A549 (cell line): ENCODE results near the gene HHIP. TPM values are rescaled to one million over a fixed set of nuclear protein-coding genes. Genes with fewer than 3 reads are reported as not detected.

ENCODE experiments used
- ATAC-seq, 2 experiments: fragments of 200-7000 bp in 1 of 2; fragments of >200 bp in 1 of 2; cut with Nextera tagmentation in 1 of 2; cut with Tn5 transposase in 1 of 2; 3 replicates each; pipeline versions ENCODE4 v1.8.0 to v1.9.1; 2018 to 2020; ENCODE audit warnings: mild to moderate bottlenecking in 1 of 2, moderate library complexity in 1 of 2
- CTCF ChIA-PET: fragments of 300-600 bp; sonication (Branson Sonifier 250); formaldehyde crosslinking; extraction: SDS; loops from one replicate; lab custom pipeline; 2021; ENCODE audit warnings: antibody characterized with exemption, inconsistent platforms; lab: Yijun Ruan, JAX
- POLR2A ChIA-PET: fragments of 350-600 bp; formaldehyde crosslinking; extraction: SDS; loops from one replicate; lab custom pipeline; 2021; ENCODE audit warnings: antibody characterized with exemption, inconsistent platforms; lab: Yijun Ruan, JAX
- DNase-seq, 2 experiments: peaks; one replicate each; pipeline versions ENCODE4 v3.0.0 to v3.0.0-alpha.2; 2011 to 2016; ENCODE audit warnings: low read depth in 1 of 2, low spot score in 1 of 2
- FAIRE-seq: peaks from 2 replicates; lab custom pipeline; 2011; peaks lifted over from hg19 to GRCh38; lab: Jason Lieb, UNC
- H3K27ac ChIP-seq, 2 experiments: fragments of >200 bp; sonication (Bioruptor Twin); formaldehyde crosslinking; 3 replicates each; pipeline ENCODE4 v1.5.1; 2016 to 2017
- H3K4me1 ChIP-seq: fragments of >200 bp; sonication (Bioruptor Twin); formaldehyde crosslinking; 3 replicates; pipeline ENCODE4 v1.6.1; 2016
- H3K4me2 ChIP-seq: fragments of >200 bp; sonication (Bioruptor Twin); formaldehyde crosslinking; 3 replicates; pipeline ENCODE4 v1.6.1; 2016
- H3K4me3 ChIP-seq: fragments of >200 bp; sonication (Bioruptor Twin); formaldehyde crosslinking; 3 replicates; pipeline ENCODE4 v1.5.1; 2016
- H3K9me3 ChIP-seq: fragments of >200 bp; sonication (Bioruptor Twin); formaldehyde crosslinking; 3 replicates; pipeline ENCODE4 v1.6.1; 2016
- BHLHE40 ChIP-seq: IDR thresholded peaks from 2 replicates; pipeline ENCODE4 v1.6.1; 2012; ENCODE audit warnings: low read depth, low read length, inconsistent platforms
- CHD4 ChIP-seq: fragments of 200-600 bp; sonication (generic); IDR thresholded peaks from 2 replicates; pipeline ENCODE4 v1.6.1; 2016; ENCODE audit warnings: antibody characterized with exemption, mild to moderate bottlenecking, borderline replicate concordance
- EHMT2 ChIP-seq: fragments of 200-600 bp; sonication (generic); IDR thresholded peaks from 2 replicates; pipeline ENCODE4 v1.6.1; 2016; ENCODE audit warnings: antibody characterized with exemption, low read depth, mild to moderate bottlenecking, moderate library complexity
- EP300 ChIP-seq, 2 experiments: fragments of >200 bp; sonication (Bioruptor Twin); formaldehyde crosslinking; IDR thresholded peaks; 2 replicates in 1 of 2; 3 replicates in 1 of 2; pipeline ENCODE4 v1.6.1; 2016 to 2017
- GATA3 ChIP-seq: IDR thresholded peaks from 2 replicates; pipeline ENCODE4 v1.6.1; 2012; ENCODE audit warnings: borderline replicate concordance
- HEYL ChIP-seq: fragments of 250-450 bp; sonication (Bioruptor Pico); IDR thresholded peaks from 2 replicates; pipeline ENCODE4 v1.8.0; 2021; ENCODE audit warnings: mild to moderate bottlenecking, moderate library complexity
- HOXA7 ChIP-seq: fragments of 250-450 bp; sonication (Bioruptor Pico); IDR thresholded peaks from 2 replicates; pipeline ENCODE4 v1.5.0; 2020; ENCODE audit warnings: mild to moderate bottlenecking, moderate library complexity
- HOXB13 ChIP-seq: fragments of 250-450 bp; sonication (Bioruptor Pico); IDR thresholded peaks from 2 replicates; pipeline ENCODE4 v1.5.0; 2020; ENCODE audit warnings: low read depth, mild to moderate bottlenecking, moderate library complexity
- HOXB5 ChIP-seq: fragments of 250-450 bp; sonication (Bioruptor Pico); IDR thresholded peaks from 2 replicates; pipeline ENCODE4 v1.5.0; 2020; ENCODE audit warnings: mild to moderate bottlenecking, moderate library complexity
- JUN ChIP-seq, 2 experiments: fragments of >200 bp; sonication (Bioruptor Twin); formaldehyde crosslinking; IDR thresholded peaks; 2 replicates in 1 of 2; 3 replicates in 1 of 2; pipeline ENCODE4 v1.6.1; 2016 to 2017
- JUNB ChIP-seq: fragments of >200 bp; sonication (Bioruptor Twin); formaldehyde crosslinking; IDR thresholded peaks from 2 replicates; pipeline ENCODE4 v1.6.1; 2016
- KDM1A ChIP-seq: fragments of 200-600 bp; sonication (generic); IDR thresholded peaks from 2 replicates; pipeline ENCODE4 v1.6.1; 2016; ENCODE audit warnings: low read depth, mild to moderate bottlenecking
- MAFK ChIP-seq: fragments of 450-650 bp; IDR thresholded peaks from 2 replicates; pipeline ENCODE4 v1.6.1; 2014; ENCODE audit not compliant: partially characterized antibody
- NFE2L2 ChIP-seq: fragments of 150-350 bp; conservative IDR thresholded peaks from 2 replicates; pipeline ENCODE4 v1.6.1; 2014; ENCODE audit warnings: low read length
- NPAS2 ChIP-seq: fragments of 250-450 bp; sonication (Bioruptor Pico); IDR thresholded peaks from 2 replicates; pipeline ENCODE4 v1.8.0; 2022; ENCODE audit warnings: mild to moderate bottlenecking, moderate library complexity, borderline replicate concordance
- NR3C1 ChIP-seq: fragments of >200 bp; sonication (Bioruptor Twin); formaldehyde crosslinking; IDR thresholded peaks from 3 replicates; pipeline ENCODE4 v1.6.1; 2017
- PHF8 ChIP-seq: fragments of 200-600 bp; sonication (generic); IDR thresholded peaks from 2 replicates; pipeline ENCODE4 v1.6.1; 2016; ENCODE audit warnings: low read depth, mild to moderate bottlenecking, antibody characterized with exemption, moderate library complexity, borderline replicate concordance
- SREBF2 ChIP-seq: fragments of 450-650 bp; IDR thresholded peaks from 2 replicates; pipeline ENCODE4 v1.6.1; 2014; ENCODE audit warnings: mild to moderate bottlenecking, moderate library complexity
- ZSCAN20 ChIP-seq: fragments of 250-450 bp; sonication (Bioruptor Pico); IDR thresholded peaks from 2 replicates; pipeline ENCODE4 v1.8.0; 2022; ENCODE audit warnings: mild to moderate bottlenecking, moderate library complexity
- WGBS: methylation state at CpG from one replicate; pipeline ENCODE4 v1.1.6; 2017; ENCODE audit errors: missing lambda C conversion rate; 5-methylcytosine and 5-hydroxymethylcytosine counted together
- polyA plus RNA-seq, 4 experiments: library from polyadenylated mRNA; depleted of rRNA in 3 of 4; stranded (reverse); fragments of >200 nt; fragmentation: RNase III in 1 of 4; extraction: RNeasy Plus Mini Kit Qiagen cat#74134 plus additional on column Dnase treatment in 1 of 4; gene quantifications; 2 replicates in 3 of 4; 3 replicates in 1 of 4; pipeline ENCODE4 v1.2.3, GENCODE V29; 2011 to 2017
- TF ChIP-seq, protein P1 (sequence below): fragments of >200 bp; sonication (Bioruptor Twin); formaldehyde crosslinking; IDR thresholded peaks from 3 replicates; pipeline ENCODE4 v1.5.1; 2016
- TF ChIP-seq, protein P2 (sequence below): IDR thresholded peaks from 2 replicates; pipeline ENCODE4 v1.6.1; 2012
- TF ChIP-seq, protein P3 (sequence below): IDR thresholded peaks from 2 replicates; pipeline ENCODE4 v1.6.1; 2012
- TF ChIP-seq, protein P4 (sequence below): fragments of 250-450 bp; sonication (Bioruptor Pico); IDR thresholded peaks from 2 replicates; pipeline ENCODE4 v1.5.0; 2021; ENCODE audit warnings: mild to moderate bottlenecking, moderate library complexity, borderline replicate concordance
- TF ChIP-seq, protein P5 (sequence below): fragments of 450-650 bp; IDR thresholded peaks from 2 replicates; pipeline ENCODE4 v1.6.1; 2014; ENCODE audit warnings: antibody characterized with exemption
- TF ChIP-seq, protein P6 (sequence below): fragments of 250-450 bp; sonication (Bioruptor Pico); IDR thresholded peaks from 2 replicates; pipeline ENCODE4 v1.5.0; 2020; ENCODE audit warnings: low read depth, mild to moderate bottlenecking, moderate library complexity

The HHIP gene
- polyA plus RNA-seq, 2 of the 4 experiments (the other 2 are of a cell fraction), result 0.93 to 1.0 TPM

DNA sequence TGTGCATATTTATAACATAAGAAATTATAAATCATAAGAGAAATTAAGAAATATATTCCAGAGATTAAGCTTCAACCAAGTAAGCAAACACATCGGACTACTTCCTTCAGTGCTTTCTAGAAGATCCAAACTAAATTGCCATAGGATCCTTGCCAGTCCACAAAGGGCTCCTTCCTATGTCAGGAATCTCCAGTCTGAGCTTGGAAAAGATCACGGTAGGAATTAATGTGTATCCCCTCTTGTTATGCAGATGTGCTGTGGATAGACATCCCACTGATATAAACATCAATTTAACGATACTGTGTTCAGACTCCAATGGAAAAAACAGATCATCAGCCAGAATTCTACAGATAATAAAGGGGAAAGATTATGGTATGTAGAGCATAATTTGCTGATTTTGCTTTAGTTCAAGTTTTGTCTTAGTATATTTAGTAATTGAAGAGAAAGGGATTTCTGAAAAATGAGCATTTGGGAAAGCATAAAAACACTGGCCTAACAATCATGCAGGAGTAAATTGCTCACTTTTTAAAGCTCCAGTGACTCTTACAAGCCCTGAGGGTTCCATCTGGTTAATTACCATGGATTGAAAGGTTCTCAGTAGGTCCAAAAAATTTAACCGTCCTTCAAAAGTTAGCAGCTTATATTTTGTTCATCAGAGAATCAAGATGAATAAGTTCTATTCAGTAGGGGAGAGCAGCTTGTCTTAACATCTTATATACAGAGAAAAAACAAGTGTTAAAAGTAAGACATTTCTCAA is 65.9 kb downstream of the HHIP start:
- ChIA-PET CTCF (interaction anchor here (0.6 kb wide), 1 partner anchor 92 kb away, joined by 4 read pairs; no protein-coding TSS in a partner anchor), POLR2A (no interaction called here)
- 87% methylated on average over 4 of the region's 4 CpGs for WGBS
- H3K9me3 ChIP-seq, result no peaks in the 10 kb centered on the region
- DNase-seq (no peak), ATAC-seq (no peak), FAIRE-seq (no peak)
- no peak overlapping the region for H3K4me2 ChIP-seq
- H3K27ac ChIP-seq, result no peak overlapping the region
- peaks cover 22% of the 10 kb centered on the region for H3K4me1 ChIP-seq
- TF ChIP-seq, protein P1, sequence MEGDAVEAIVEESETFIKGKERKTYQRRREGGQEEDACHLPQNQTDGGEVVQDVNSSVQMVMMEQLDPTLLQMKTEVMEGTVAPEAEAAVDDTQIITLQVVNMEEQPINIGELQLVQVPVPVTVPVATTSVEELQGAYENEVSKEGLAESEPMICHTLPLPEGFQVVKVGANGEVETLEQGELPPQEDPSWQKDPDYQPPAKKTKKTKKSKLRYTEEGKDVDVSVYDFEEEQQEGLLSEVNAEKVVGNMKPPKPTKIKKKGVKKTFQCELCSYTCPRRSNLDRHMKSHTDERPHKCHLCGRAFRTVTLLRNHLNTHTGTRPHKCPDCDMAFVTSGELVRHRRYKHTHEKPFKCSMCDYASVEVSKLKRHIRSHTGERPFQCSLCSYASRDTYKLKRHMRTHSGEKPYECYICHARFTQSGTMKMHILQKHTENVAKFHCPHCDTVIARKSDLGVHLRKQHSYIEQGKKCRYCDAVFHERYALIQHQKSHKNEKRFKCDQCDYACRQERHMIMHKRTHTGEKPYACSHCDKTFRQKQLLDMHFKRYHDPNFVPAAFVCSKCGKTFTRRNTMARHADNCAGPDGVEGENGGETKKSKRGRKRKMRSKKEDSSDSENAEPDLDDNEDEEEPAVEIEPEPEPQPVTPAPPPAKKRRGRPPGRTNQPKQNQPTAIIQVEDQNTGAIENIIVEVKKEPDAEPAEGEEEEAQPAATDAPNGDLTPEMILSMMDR, result no peak
- TF ChIP-seq NFE2L2, result no peak
- TF ChIP-seq, all 56 proteins: peak for 0
- no peak overlapping the region for H3K4me3 ChIP-seq

DNA sequence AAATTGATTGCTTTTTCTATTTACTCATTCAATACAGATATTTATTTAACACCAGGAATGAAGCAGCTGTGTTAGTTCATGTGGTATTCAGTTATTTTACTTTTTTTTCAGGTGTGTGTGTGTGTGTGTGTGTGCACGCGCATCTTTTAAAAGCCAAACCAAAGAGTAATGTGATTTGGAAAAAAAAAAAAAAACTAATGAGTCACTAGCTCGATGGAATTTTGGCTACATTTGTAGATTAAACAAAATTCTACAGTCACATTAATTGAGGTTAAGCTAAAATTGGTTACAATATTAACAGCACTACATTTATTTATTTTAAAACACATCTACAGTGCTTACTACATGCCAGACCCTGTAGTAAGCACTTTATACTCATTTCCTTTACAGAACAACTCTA is 66.8 kb downstream of the HHIP start:
- CTCF ChIA-PET, result interaction anchor here (0.6 kb wide), 1 partner anchor 93 kb away, joined by 4 read pairs; no protein-coding TSS in a partner anchor
- H3K9me3 ChIP-seq, result no peaks in the 10 kb centered on the region
- ATAC-seq, result no peak
- H3K4me2 ChIP-seq, result no peak overlapping the region
- no peak overlapping the region for H3K4me3 ChIP-seq
- H3K4me1 ChIP-seq, result peaks cover 22% of the 10 kb centered on the region
- POLR2A ChIA-PET, result no interaction called here
- 63% methylated on average over 3 of the region's 3 CpGs for WGBS
- no peak for FAIRE-seq
- no peak overlapping the region for H3K27ac ChIP-seq
- DNase-seq, result no peak
- TF ChIP-seq EHMT2 (no peak), JUNB (no peak), MAFK (no peak), CHD4 (no peak), GATA3 (no peak), NFE2L2 (no peak), PHF8 (no peak), HEYL (CRISPR knock-in tag) (no peak), SREBF2 (no peak), HOXB5 (CRISPR knock-in tag) (no peak)
- TF ChIP-seq, protein P2, sequence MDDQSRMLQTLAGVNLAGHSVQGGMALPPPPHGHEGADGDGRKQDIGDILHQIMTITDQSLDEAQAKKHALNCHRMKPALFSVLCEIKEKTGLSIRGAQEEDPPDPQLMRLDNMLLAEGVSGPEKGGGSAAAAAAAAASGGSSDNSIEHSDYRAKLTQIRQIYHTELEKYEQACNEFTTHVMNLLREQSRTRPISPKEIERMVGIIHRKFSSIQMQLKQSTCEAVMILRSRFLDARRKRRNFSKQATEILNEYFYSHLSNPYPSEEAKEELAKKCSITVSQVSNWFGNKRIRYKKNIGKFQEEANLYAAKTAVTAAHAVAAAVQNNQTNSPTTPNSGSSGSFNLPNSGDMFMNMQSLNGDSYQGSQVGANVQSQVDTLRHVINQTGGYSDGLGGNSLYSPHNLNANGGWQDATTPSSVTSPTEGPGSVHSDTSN, result no peak
- TF ChIP-seq, protein P1, result no peak
- TF ChIP-seq, protein P3, sequence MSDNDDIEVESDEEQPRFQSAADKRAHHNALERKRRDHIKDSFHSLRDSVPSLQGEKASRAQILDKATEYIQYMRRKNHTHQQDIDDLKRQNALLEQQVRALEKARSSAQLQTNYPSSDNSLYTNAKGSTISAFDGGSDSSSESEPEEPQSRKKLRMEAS, result no peak

DNA sequence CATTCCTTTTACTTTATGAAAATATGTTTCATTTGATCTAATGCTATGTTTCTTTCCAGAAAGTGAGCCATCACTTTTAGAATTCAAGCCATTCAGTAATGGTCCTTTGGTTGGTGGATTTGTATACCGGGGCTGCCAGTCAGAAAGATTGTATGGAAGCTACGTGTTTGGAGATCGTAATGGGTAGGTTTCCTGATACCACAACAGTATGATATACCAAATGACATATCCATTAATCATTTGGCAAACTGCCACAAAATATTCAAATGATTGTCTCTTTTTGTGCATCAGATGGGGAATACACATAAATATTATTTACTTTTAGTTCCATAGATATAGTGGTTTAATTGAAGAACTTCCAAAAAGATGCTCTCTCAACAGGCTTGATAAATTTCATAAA is 68.2 kb downstream of the HHIP start:
- Histone ChIP-seq H3K4me3 (no peak overlapping the region), H3K9me3 (no peaks in the 10 kb centered on the region), H3K27ac (no peak overlapping the region), H3K4me1 (peaks cover 17% of the 10 kb centered on the region), H3K4me2 (no peak overlapping the region)
- CTCF ChIA-PET, result no interaction called here
- FAIRE-seq (no peak), ATAC-seq (no peak), DNase-seq (no peak)
- POLR2A ChIA-PET, result no interaction called here
- WGBS, result 74% methylated on average over 3 of the region's 3 CpGs
- TF ChIP-seq BHLHE40 (no peak), KDM1A (no peak), PHF8 (no peak), EHMT2 (no peak), ZSCAN20 (CRISPR knock-in tag) (no peak), JUN (IDR thresholded peaks at IDR 0.05) (no peak), EP300 (IDR thresholded peaks at IDR 0.05) (no peak), NPAS2 (CRISPR knock-in tag) (no peak), HOXA7 (no peak), HOXB13 (CRISPR knock-in tag) (no peak), NR3C1 (no peak)
- TF ChIP-seq, protein P4, sequence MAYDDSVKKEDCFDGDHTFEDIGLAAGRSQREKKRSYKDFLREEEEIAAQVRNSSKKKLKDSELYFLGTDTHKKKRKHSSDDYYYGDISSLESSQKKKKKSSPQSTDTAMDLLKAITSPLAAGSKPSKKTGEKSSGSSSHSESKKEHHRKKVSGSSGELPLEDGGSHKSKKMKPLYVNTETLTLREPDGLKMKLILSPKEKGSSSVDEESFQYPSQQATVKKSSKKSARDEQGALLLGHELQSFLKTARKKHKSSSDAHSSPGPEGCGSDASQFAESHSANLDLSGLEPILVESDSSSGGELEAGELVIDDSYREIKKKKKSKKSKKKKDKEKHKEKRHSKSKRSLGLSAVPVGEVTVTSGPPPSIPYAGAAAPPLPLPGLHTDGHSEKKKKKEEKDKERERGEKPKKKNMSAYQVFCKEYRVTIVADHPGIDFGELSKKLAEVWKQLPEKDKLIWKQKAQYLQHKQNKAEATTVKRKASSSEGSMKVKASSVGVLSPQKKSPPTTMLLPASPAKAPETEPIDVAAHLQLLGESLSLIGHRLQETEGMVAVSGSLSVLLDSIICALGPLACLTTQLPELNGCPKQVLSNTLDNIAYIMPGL, result no peak
- TF ChIP-seq, protein P5, sequence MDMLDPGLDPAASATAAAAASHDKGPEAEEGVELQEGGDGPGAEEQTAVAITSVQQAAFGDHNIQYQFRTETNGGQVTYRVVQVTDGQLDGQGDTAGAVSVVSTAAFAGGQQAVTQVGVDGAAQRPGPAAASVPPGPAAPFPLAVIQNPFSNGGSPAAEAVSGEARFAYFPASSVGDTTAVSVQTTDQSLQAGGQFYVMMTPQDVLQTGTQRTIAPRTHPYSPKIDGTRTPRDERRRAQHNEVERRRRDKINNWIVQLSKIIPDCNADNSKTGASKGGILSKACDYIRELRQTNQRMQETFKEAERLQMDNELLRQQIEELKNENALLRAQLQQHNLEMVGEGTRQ, result no peak
- TF ChIP-seq, protein P6, sequence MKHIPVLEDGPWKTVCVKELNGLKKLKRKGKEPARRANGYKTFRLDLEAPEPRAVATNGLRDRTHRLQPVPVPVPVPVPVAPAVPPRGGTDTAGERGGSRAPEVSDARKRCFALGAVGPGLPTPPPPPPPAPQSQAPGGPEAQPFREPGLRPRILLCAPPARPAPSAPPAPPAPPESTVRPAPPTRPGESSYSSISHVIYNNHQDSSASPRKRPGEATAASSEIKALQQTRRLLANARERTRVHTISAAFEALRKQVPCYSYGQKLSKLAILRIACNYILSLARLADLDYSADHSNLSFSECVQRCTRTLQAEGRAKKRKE (CRISPR knock-in tag), result no peak
